GM10248 (cell line): ENCODE measurements around the gene DIP2C.

Experiments used
- CTCF ChIA-PET: fragments of 300-600 bp; sonication (Branson Sonifier 250); formaldehyde crosslinking; extraction: SDS; loops from one replicate; lab custom pipeline; 2021; ENCODE audit warnings: antibody characterized with exemption; lab: Yijun Ruan, JAX
- POLR2A ChIA-PET: fragments of 350-650 bp; sonication (Branson Sonifier 250); formaldehyde crosslinking; extraction: SDS; loops from one replicate; lab custom pipeline; 2020; ENCODE audit warnings: antibody characterized with exemption; lab: Yijun Ruan, JAX
- DNase-seq: peaks from one replicate; pipeline ENCODE4 v3.0.0; 2012; ENCODE audit errors: extremely low spot score
- TF ChIP-seq, protein P1 (sequence below): IDR thresholded peaks from 2 replicates; pipeline ENCODE4 v1.5.1; 2012; ENCODE audit warnings: mild to moderate bottlenecking, low read depth; ENCODE audit errors: extremely low read depth, missing control alignments, control extremely low read depth

DIP2C gene

DNA sequence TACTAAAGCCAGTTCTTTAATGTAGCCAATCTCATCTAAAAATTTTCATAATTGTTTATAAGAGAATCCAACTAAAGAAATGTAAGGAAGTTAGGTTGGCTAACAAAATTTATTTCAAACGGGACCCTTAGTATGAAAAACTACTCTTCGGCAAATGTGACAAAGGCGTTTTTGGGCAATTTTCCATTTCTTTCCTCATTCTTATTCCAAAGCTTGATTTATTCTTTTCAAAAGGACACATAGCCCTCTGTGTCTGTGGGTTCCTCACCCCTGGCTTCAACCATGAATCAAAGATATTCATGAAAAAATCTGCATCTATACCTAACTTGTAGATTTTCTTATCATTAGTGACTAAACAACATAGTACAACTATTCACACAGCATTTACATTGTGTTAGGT lies 358.3 kb downstream of the DIP2C start:
- ChIA-PET CTCF (no interaction called here), POLR2A (no interaction called here)
- TF ChIP-seq, protein P1, sequence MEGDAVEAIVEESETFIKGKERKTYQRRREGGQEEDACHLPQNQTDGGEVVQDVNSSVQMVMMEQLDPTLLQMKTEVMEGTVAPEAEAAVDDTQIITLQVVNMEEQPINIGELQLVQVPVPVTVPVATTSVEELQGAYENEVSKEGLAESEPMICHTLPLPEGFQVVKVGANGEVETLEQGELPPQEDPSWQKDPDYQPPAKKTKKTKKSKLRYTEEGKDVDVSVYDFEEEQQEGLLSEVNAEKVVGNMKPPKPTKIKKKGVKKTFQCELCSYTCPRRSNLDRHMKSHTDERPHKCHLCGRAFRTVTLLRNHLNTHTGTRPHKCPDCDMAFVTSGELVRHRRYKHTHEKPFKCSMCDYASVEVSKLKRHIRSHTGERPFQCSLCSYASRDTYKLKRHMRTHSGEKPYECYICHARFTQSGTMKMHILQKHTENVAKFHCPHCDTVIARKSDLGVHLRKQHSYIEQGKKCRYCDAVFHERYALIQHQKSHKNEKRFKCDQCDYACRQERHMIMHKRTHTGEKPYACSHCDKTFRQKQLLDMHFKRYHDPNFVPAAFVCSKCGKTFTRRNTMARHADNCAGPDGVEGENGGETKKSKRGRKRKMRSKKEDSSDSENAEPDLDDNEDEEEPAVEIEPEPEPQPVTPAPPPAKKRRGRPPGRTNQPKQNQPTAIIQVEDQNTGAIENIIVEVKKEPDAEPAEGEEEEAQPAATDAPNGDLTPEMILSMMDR = no peak
- no peak for DNase-seq

DNA sequence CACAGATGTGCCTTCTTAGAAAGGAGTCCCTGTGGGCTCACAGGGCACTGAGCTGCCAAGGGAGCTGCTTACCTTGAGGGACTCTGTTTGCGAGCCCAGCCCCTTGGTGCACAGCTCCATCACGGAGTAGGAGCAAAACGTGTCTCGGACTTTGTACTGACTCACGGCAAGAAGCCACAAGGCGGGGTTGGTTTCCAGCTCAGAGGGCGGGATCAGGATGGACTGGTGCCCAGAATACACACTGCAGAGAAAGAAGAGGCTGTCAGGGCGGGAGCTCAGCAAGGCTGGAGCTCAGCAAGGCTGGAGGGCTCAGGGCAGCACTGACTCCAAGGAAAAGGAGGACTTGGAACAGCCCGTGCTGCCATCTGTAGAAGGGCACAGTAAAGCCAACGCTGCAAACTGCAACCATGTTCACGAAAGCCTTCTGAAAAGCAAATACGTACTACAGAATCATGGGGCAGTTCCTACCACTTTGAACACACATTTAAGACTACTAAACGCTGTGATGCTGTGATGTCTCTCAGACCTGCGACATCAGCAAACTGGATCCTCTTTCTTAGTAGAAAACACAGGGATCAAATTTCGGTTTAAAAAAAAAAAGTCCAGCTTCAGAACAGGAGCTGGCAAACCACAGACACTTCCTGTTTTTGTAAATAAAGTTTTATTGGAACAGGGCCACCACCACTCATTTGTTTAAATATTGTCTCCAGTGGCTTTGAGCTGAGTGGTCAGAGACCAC lies 359.9 kb downstream of the DIP2C start:
- POLR2A ChIA-PET = no interaction called here
- CTCF ChIA-PET = interaction anchor here (1.0 to 1.5 kb wide), 2 partner anchors 15 to 22 kb away, joined by 3 to 5 read pairs; no protein-coding TSS in a partner anchor
- TF ChIP-seq, protein P1 = no peak
- DNase-seq = no peak

DNA sequence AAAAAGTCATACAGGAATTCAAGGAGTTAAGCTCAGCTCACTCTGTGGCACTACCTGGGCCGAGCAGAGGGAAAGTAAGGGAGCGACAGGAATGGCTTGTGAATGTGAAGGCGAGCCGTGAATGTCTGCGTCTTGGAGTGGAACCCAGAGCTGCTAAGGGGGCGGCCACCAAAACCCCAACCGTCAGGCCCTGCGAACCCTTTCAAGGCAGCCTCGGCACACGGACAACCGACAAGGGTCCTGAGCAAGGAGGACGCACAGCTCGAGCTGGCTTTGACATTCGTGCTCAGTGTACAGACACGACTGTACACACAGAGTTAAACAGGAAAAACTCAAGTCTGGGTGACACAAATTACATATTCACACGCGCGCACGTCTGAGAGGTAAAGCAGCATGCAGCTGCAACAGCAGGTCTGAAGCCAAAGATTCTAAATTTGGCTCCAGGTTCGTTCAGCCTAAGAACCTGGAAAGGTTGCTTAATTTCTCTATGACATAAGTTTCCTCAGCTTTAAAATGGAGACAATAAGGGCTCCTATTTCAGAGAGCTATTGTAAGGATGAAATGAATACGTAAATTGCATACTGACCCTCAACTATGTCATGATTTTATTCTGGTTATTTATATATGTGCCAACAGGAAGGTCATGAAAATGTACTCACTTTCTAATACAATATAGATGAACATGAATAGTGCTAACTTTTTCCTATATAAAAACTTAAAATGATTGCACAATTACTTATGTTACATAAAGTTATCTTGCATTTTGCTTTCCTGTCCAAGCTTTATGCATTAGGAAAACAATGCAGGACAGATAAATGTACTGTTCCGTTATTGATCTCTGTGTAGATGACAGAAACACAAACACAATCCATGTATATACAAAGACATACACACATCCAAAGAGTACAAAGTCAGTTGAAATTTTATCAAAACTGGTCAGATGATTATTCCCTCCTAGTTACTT lies 361.3 kb downstream of the DIP2C start:
- no peak for DNase-seq
- ChIA-PET POLR2A (no interaction called here), CTCF (interaction anchor here (1.0 to 1.5 kb wide), 4 partner anchors 9 to 23 kb away, joined by 3 to 5 read pairs (median 4); no protein-coding TSS in a partner anchor)
- TF ChIP-seq, protein P1 = no peak

DNA sequence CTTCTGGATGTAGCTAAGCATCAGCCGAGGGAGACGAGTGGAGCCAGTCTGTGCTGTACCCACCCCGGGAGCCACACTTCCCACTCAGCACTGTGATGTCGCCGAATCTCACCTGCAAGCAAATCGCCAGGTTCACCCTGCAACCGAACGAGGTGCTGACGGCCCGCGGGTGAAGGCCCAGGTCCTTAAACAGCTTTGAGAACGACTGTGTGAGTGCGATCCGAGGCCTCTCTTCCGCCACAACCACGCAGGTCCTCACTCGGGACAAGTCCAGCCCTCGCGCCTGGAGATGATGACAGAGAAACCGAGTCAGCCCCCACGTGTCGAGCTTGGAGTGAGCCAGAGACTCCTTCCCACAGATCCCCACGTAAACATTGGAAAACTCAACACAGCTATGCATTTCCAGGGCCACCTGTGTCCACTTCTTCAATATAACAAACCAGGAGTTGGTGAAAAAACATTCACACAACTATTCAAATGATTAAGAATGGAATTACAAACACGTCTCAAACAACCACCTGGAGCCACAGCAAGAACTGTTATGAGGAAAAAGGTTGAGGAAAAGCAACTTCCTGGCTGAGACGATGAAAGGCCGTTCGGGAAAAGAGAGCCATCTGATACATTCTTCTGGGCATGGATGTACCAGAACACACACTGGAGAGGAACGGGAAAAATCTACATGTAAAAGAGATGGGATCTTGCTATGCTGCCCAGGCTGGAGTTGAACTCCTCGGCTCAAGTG lies 362.4 kb downstream of the DIP2C start:
- no peak for DNase-seq
- POLR2A ChIA-PET = no interaction called here
- TF ChIP-seq, protein P1 = no peak

DNA sequence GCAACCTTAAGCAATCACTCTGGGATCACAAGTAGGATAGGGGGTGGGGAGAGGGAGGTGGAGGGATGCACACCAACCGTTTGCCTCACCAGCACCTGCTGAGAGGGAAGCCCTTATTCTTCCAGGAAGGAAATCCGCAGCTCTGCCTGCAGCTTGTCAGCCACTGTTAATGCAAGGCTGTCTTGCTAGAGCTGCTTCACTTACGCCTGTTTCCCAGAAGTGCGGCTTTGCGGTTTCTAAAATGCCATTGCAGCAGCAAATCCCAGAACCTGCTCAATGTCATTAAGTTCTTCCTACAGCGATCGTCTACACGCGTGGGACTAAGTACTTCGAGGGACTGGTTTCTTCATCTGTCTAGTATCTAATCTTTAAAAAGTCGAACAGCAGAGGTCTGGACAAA lies 363.1 kb downstream of the DIP2C start:
- TF ChIP-seq, protein P1 = no peak
- ChIA-PET CTCF (no interaction called here), POLR2A (no interaction called here)
- no peak for DNase-seq

More for the DNA sequence above, 362.4 kb downstream of the DIP2C start:
- CTCF ChIA-PET = interaction anchor here (1.4 kb wide), 1 partner anchor 16 kb away, joined by 3 read pairs; no protein-coding TSS in a partner anchor

DNA sequence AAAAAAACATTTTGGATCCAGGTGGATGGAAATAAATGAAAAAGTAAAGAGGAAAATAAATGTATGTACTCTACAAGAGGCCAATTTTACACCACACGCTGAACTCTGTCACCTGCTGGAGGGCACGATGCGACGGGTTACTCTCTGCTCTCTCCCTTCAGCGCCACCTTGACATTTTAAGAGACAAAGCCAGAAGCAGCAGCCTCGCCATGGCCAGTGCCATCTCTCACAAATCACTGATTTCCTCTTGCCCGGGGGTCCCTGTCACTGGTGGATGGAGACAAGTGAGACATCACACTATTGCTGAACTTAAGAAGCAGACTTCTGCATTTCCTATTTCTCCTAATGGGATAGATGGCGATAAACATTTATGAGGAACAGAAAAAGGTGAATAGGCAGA lies 364.2 kb downstream of the DIP2C start:
- TF ChIP-seq, protein P1 = no peak
- no peak for DNase-seq
- ChIA-PET CTCF (no interaction called here), POLR2A (no interaction called here)
